Measurements from ENCODE around the gene CNN2. TPM values are rescaled to one million over a fixed set of nuclear protein-coding genes. Genes with fewer than 3 reads are reported as not detected.

Gene CNN2
- total and polyA plus RNA-seq, 2 of the 8 experiments (the other 6 are each of a cell fraction or from before 2014, with no cell fraction given), result 189 to 551 TPM

DNA sequence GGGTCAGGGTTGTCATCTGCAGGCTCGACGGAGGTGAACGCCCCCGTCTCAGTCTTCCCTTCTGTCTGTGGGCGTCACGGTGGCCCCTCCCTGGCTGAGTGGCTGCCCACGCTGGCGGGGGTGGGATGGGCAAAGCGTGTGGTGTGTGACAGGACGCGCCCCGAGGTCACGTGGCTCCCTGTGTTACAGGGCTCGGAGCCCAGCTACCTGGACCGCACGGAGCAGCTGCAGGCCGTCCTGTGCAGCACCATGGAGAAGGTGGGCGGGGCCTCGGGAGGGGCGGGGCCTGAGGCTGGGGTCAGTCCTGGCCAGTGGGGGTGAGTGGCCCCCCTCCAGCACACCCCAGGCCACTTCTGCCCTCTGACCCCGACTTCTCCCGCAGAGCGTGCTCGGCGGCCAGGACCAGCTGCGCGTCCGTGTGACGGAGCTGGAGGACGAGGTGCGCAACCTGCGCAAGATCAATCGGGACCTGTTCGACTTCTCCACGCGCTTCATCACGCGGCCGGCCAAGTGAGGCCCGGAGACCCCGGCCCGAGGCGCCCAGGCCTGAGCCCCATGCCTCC lies 32.5 kb upstream of the CNN2 start:
- Histone ChIP-seq H2BK12ac (ENCODE audit: low read depth, low read length) (no peak overlapping the region), H4K91ac (replicated peaks; ENCODE audit: insufficient read length, low read length) (no peak overlapping the region), H3K79me2 (ENCODE audit: control insufficient read depth in 1 of 2, insufficient read depth in 2 of 2, low read length in 2 of 2) (no peaks in the 10 kb centered on the region), H2AFZ (ENCODE audit: low read length) (no peak overlapping the region), H3K23ac (ENCODE audit: insufficient read length) (no peak overlapping the region), H2BK120ac (replicated peaks; ENCODE audit: low read depth, low read length) (no peak overlapping the region), H3K4me3 (ENCODE audit: extremely low read depth in 1 of 4, insufficient read depth in 2 of 4, low read depth in 3 of 4, low read length in 4 of 4) (no peak overlapping the region), H4K8ac (ENCODE audit: extremely low read depth, insufficient read depth, low read length) (peak overlapping the region; percentile 14), H3K9ac (replicated peaks in 1 of 4; ENCODE audit: extremely low read depth in 1 of 4, low read depth in 3 of 4, low read length in 3 of 4) (no peak overlapping the region), H2BK5ac (ENCODE audit: low read depth, low read length) (0 out of 2 replicates have a peak overlapping the region, but pooled peaks have one; percentile 18), H2BK15ac (ENCODE audit: low read length) (no peak overlapping the region), H3K4me1 (replicated peaks in 1 of 4; ENCODE audit: control insufficient read depth in 3 of 4, insufficient read depth in 4 of 4, low read length in 3 of 4) (peaks cover 0 to 7% (median 4%) of the 10 kb centered on the region in 4 experiments; a peak in 3 of 7 replicates), H3K18ac (ENCODE audit: extremely low read depth, low read length) (no peak overlapping the region; the same call in 1 of the 2 replicates), H3K27me3 (replicated peaks in 1 of 4; ENCODE audit: control insufficient read depth in 3 of 4, extremely low read depth in 1 of 4, insufficient read depth in 3 of 4, low read length in 3 of 4) (peaks cover 0 to 9% (median 2%) of the 10 kb centered on the region in 4 experiments; a peak in 3 of 7 replicates), H3K56ac (replicated peaks; ENCODE audit: insufficient read length, low read depth, low read length) (no peak overlapping the region), H3K36me3 (ENCODE audit: control insufficient read depth in 2 of 4, insufficient read depth in 4 of 4, low read length in 3 of 4) (peaks cover 2 to 28% (median 9%) of the 10 kb centered on the region in 4 experiments; a peak in 5 of 8 replicates), H4K20me1 (replicated peaks in 1 of 2; ENCODE audit: control insufficient read depth in 1 of 2, insufficient read depth in 2 of 2, low read length in 2 of 2) (peaks cover 9 to 20% of the 10 kb centered on the region in 2 experiments), H3K4me2 (ENCODE audit: insufficient read depth in 1 of 2, low read depth in 2 of 2, low read length in 2 of 2) (no peak overlapping the region), H3K23me2 (ENCODE audit: low read depth, low read length) (peaks cover 2% of the 10 kb centered on the region; the same call in 1 of the 2 replicates), H4K5ac (ENCODE audit: insufficient read length, low read depth, low read length) (no peak overlapping the region), H3K27ac (ENCODE audit: low read depth, low read length) (no peak overlapping the region), H2BK20ac (ENCODE audit: low read length) (no peak overlapping the region), H3K79me1 (ENCODE audit: low read depth, low read length) (no peaks in the 10 kb centered on the region; the same call in 1 of the 2 replicates), H2AK5ac (ENCODE audit: low read depth, low read length) (no peak overlapping the region), H3K9me3 (ENCODE audit: insufficient read depth in 2 of 2, low read depth in 1 of 2, low read length in 1 of 2) (no peaks in the 10 kb centered on the region), H3K14ac (ENCODE audit: insufficient read length) (no peak overlapping the region), H3K4ac (replicated peaks; ENCODE audit: insufficient read length, low read depth, low read length) (no peak overlapping the region)
- ChIA-PET POLR2A (ENCODE audit: partially characterized antibody) (interaction anchor here (0.8 to 7.3 kb wide), 3 partner anchors 8 to 66 kb away, joined by 3 to 81 read pairs (median 33); partner anchors contain the start of gene WDR18), CTCF (ENCODE audit: partially characterized antibody) (interaction anchor here (0.6 to 3.4 kb wide), 4 partner anchors 10 to 844 kb away, joined by 3 to 13 read pairs (median 4); no protein-coding TSS in a partner anchor)
- no peak for TF ChIP-seq CEBPB (IDR thresholded peaks at IDR 0.05; ENCODE audit: low read depth, low read length)
- TF ChIP-seq RNF2 (IDR thresholded peaks at IDR 0.05; ENCODE audit: borderline replicate concordance, low read depth, low read length, missing control alignments, poor library complexity, severe bottlenecking), result no peak
- TF ChIP-seq MAFK (IDR thresholded peaks at IDR 0.05; ENCODE audit: low read depth, low read length), result no peak
- TF ChIP-seq SP2 (IDR thresholded peaks at IDR 0.05; ENCODE audit: low read length), result no peak
- TF ChIP-seq KDM1A (IDR thresholded peaks at IDR 0.05; ENCODE audit: borderline replicate concordance, low read length), result no peak
- TF ChIP-seq SIRT6 (IDR thresholded peaks at IDR 0.05; ENCODE audit: low read length), result no peak
- TF ChIP-seq, protein P1, sequence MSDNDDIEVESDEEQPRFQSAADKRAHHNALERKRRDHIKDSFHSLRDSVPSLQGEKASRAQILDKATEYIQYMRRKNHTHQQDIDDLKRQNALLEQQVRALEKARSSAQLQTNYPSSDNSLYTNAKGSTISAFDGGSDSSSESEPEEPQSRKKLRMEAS (IDR thresholded peaks at IDR 0.05), result no peak
- TF ChIP-seq CHD1 (IDR thresholded peaks at IDR 0.05; ENCODE audit: low read depth, low read length), result no peak
- no peak for TF ChIP-seq RFX5 (IDR thresholded peaks at IDR 0.05; ENCODE audit: borderline replicate concordance, low read depth, low read length)
- no peak for TF ChIP-seq SIN3A (conservative IDR thresholded peaks at IDR 0.05 in 1 of 2, IDR thresholded peaks at IDR 0.05 in 1 of 2; ENCODE audit: low read depth in 1 of 2, low read length in 2 of 2)
- no peak for TF ChIP-seq TCF12 (IDR thresholded peaks at IDR 0.05; ENCODE audit: low read depth, low read length)
- DNase-seq (ENCODE audit: low read depth in 1 of 2, low spot score in 2 of 2) (no peak), FAIRE-seq (no peak)
- WGBS, 2 experiments (ENCODE audit: extremely low coverage in 1 of 2, insufficient coverage in 1 of 2, insufficient read length in 1 of 2, insufficient replicate concordance in 2 of 2, low coverage in 1 of 2, low lambda C conversion rate in 2 of 2, missing lambda C conversion rate in 1 of 2), result 96% methylated on average over 32 of the region's 43 CpGs; no CpG with 5 or more reads in 1 of the 2 experiments

Data from H1 (cell line).